HG02870 (cell line): ENCODE data around the gene BCO2.
A peak's percentile ranks its signal among the peaks of the same experiment; 100 is the strongest.
"Not testable (repeated sequence)": the region's sequence is repeated elsewhere in the genome, so short reads cannot be mapped to it uniquely, and the experiment has no call there.

Source experiments
- ATAC-seq: cut with Tn5 transposase; IDR thresholded peaks from one replicate; pipeline ENCODE4 v1.9.1; 2021; ENCODE audit warnings: mild to moderate bottlenecking, moderate library complexity; ENCODE audit not compliant: unreplicated experiment

The BCO2 gene

DNA sequence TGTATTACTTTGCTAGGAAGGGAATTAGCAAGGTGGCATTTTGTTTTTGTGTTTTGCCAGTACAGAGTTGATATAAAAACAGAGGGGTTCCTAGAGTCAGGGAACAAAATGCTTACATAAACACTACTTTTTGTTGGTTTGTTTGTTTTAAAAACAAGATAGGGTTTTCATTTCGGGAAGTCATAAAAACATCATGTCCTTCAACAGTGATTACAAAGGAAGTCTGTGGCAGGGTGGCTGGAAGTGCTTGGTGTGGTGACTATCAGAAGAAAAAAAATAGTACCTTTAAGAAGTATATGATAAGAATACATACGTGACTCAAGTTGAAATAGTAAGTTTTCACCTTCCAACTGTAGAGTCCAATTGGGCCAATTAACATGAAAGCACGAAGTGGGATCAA is 10.3 kb upstream of the BCO2 start:
- no peak for ATAC-seq

DNA sequence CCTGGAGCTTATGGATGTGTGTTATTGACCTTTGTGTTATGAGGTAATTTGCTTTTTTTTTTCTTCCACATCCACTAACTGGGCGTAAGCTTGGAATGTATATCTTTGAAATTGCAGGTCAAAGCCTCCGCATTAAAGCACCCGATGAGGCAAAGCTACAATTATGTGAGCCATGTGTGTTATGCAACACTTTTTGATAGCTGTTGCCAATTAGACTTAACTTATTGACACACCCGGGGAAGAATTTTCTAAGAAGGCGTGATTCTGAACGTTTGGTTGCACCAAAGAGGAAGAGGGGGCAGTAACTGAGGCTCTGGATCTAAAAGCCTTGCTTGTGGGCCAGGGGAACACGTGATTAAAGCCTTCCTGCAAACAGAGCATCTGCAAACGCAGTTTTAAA is 8.8 kb upstream of the BCO2 start:
- ATAC-seq, result no peak

- no peak for ATAC-seq
Measured at GRCh38 chr11:112167145-112167544, 8.2 kb upstream of the BCO2 start, which contains the start of gene TEX12. TEX12 (plus strand) TSS chr11:112167372; CDS start chr11:112169269, 1,897 bp downstream.

GRCh38 chr11:112172362-112172994 is 2.8 kb upstream of the BCO2 start:
- peak; percentile 80 for ATAC-seq

GRCh38 chr11:112173152-112173551 is 2.2 kb upstream of the BCO2 start:
- ATAC-seq, result no peak

- no peak for ATAC-seq
Measured at GRCh38 chr11:112175599-112175952, 264 bp downstream of the BCO2 start.

GRCh38 chr11:112176077-112176476 is 765 bp downstream of the BCO2 start:
- no peak for ATAC-seq

GRCh38 chr11:112177589-112177988 is 2.3 kb downstream of the BCO2 start:
- ATAC-seq, result no peak

GRCh38 chr11:112178428-112178827 is 3.1 kb downstream of the BCO2 start:
- ATAC-seq, result no peak

- ATAC-seq, result no peak
Measured at GRCh38 chr11:112178936-112179335, 3.6 kb downstream of the BCO2 start.

DNA sequence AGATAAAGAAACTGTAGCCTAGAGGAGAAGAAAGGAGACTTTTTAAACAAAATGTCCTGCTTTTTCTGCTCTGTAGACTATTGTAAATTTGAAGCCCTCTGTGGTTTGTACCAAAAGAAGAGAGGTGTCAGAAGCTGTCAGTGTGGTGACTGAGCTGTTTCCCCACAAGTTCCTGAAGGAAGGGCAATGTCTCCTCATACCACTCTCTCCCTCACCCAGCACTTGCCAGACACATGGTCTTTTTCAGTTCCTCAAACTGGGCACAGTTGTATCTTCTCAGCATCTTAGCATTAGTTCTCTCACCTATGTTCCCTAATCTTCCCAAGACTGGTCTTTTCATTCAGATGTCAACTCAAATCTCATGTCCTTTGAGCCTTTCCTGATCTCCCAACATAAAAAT is 4.3 kb downstream of the BCO2 start:
- no peak for ATAC-seq

DNA sequence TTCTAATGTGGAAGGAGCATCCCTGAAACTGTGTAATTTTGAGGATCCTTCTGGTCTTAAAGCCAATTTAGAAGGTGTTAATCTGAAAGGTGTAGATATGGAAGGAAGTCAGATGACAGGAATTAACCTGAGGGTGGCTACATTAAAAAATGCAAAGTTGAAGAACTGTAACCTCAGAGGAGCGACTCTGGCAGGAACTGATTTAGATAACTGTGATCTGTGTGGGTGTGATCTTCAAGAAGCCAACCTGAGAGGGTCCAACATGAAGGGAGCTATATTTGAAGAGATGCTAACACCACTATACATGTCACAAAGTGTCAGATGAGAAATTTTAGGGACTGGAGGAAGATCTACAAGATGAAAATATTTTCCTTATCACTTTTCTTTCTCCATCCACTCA is 7.6 kb downstream of the BCO2 start:
- ATAC-seq, result no peak

DNA sequence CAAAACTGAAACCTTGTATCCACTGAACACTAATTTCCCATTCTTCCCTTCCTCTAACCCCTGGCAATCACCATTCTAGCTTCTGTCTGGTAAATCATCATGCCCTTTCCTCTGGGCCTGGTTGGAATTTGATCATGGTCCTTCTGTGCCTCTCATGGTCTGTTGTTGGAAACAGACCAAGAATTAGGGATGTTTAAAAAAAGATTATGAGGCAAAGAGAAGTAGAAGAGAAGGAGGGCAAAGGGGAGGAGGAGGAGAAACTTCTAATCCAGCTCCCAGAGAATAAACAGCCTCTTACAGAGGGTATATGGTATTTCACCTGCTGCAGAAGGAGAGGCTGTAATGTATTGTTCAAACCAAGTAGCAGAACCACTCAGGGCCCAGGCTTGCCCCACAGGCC is 10.6 kb downstream of the BCO2 start:
- no peak for ATAC-seq

- no peak for ATAC-seq
Measured at GRCh38 chr11:112186304-112186703, 11.0 kb downstream of the BCO2 start.

GRCh38 chr11:112195113-112195512 is 19.8 kb downstream of the BCO2 start:
- not testable (repeated sequence) for ATAC-seq

GRCh38 chr11:112195951-112196351 is 20.6 kb downstream of the BCO2 start:
- ATAC-seq, result no peak

DNA sequence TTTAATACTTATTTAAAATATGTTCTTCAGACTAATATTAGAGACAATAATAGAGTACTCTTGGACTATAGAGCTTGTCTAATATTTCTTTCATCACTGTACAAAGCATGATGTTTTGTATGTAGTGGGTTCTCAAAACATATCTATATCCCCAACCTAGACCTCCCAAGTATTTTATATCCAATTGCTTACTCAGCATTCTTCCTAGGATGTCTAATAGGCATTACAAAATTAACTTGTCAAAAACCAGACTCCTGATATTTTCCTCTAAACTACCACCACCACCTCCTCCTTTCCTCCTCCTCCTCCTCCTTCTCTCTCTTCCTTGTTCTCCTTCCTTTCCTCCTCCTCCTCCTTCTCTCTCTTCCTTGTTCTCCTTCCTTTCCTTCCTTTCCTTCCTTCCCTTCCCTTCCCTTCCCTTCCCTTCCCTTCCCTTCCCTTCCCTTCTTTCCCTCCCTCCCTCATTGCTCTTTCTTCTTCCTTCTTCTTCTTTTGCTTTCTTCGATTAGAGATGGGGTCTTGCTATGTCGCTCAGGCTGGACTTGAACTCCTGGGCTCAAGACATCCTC is 21.3 kb downstream of the BCO2 start:
- ATAC-seq, result no peak

- ATAC-seq, result not testable (repeated sequence)
Measured at GRCh38 chr11:112199101-112199500, 23.8 kb downstream of the BCO2 start.

DNA sequence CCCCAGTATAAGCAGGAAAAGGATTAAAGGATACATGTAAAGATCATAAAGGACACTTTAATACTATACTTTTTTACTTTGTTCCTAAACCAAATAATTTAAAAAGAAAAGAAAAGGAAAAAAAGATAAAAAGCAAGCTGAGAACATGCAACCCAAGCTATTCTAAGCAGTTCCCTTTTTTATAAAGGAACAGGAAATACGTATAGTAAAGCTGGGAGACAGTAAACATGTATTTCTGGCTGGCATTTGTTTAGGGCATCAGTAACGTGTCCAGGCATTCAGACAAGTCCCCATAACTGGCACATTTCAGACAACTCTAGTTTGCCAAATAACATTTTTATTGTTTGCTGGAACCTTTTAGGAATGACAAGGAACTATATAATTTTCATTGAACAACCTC is 24.9 kb downstream of the BCO2 start:
- ATAC-seq, result no peak

DNA sequence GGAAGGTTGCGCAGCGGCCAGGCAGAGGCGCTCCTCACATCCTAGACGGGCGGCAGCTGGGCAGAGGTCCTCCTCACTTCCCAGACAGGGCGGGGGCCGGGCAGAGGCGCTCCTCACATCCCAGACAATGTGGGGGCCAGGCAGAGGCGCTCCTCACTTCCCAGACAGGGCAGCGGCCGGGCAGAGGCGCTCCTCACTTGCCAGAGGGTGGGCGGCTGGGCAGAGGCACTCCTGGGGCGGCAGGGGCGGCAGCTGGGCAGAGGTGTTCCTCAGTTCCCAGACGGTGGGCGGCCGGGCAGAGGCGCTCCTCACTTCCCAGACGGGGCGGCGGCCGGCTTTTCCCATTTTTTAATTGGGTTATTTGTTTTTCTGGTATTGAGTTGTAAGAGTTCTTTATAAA is 30.8 kb downstream of the BCO2 start:
- ATAC-seq, result no peak

GRCh38 chr11:112210890-112211289 is 35.6 kb downstream of the BCO2 start:
- ATAC-seq, result no peak

DNA sequence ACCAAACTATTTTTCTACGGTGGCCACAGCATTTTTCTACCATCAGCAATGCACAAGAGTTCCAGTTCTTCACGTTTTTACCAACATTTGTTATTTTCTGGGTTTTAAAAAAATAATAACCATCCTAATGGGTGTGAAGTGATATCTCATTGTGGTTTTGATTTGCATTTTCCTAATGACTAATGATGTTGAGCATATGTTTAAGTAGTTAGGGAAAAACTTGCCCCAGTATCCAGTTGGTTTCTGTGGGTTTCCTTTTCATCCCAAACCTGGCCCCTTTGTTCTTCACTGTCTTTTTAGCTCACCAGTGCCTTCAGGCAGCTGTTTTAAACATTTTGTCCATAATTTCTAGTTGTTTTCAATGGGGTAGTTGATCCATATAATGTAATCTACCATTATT is 36.2 kb downstream of the BCO2 start:
- no peak for ATAC-seq

- no peak for ATAC-seq
Measured at GRCh38 chr11:112212290-112212689, 37.0 kb downstream of the BCO2 start.
